Measurements from ENCODE around the gene ZRANB3. TPM values are rescaled to one million over a fixed set of nuclear protein-coding genes. Genes with fewer than 3 reads are reported as not detected.

Gene ZRANB3
- total RNA-seq, result 3.7 TPM
- long read RNA-seq, partial matches to known transcripts, result 0 of 8 reads
- long read RNA-seq, other reads (novel, unspliced or antisense), result 8 of 8 reads

- peak; percentile 95 for DNase-seq
- no peak for TF ChIP-seq CTCF (IDR thresholded peaks at IDR 0.05)
- Histone ChIP-seq H3K4me1 (peaks cover 22% of the 10 kb centered on the region), H3K4me3 (peak within 1 kb of the TSS; percentile 93), H3K27me3 (ENCODE audit: low read depth) (no peaks in the 10 kb centered on the region), H3K27ac (peak within 1 kb of the TSS; percentile 93), H3K36me3 (no peaks in the 10 kb centered on the region), H3K9me3 (no peaks in the 10 kb centered on the region)
- peak; percentile 93 to 94 for ATAC-seq
- intact Hi-C loops (cut with DNase I), result no loop called here
These were observed at the start of gene ZRANB3 for GRCh38 chr2:135530313-135531230. Gene ZRANB3, minus strand, starts transcription at chr2:135531218.

GRCh38 chr2:135573620-135574019, 42.6 kb upstream of the ZRANB3 start:
- peaks cover 9% of the 10 kb centered on the region for H3K36me3 ChIP-seq
- no peaks in the 10 kb centered on the region for H3K4me1 ChIP-seq
- ATAC-seq (no peak), DNase-seq (no peak)
- H3K9me3 ChIP-seq, result no peaks in the 10 kb centered on the region
- no peak overlapping the region for H3K4me3 ChIP-seq
- no peak overlapping the region for H3K27ac ChIP-seq
- H3K27me3 ChIP-seq (ENCODE audit: low read depth), result no peaks in the 10 kb centered on the region
- intact Hi-C loops (cut with DNase I), result no loop called here
- no peak for TF ChIP-seq CTCF (IDR thresholded peaks at IDR 0.05)

GRCh38 chr2:135570884-135571283, 39.9 kb upstream of the ZRANB3 start:
- intact Hi-C loops (cut with DNase I), result no loop called here
- Histone ChIP-seq H3K4me3 (no peak overlapping the region), H3K4me1 (no peaks in the 10 kb centered on the region), H3K9me3 (no peaks in the 10 kb centered on the region), H3K27me3 (ENCODE audit: low read depth) (no peaks in the 10 kb centered on the region), H3K36me3 (peaks cover 9% of the 10 kb centered on the region), H3K27ac (no peak overlapping the region)
- no peak for TF ChIP-seq CTCF (IDR thresholded peaks at IDR 0.05)
- DNase-seq (no peak), ATAC-seq (no peak)

GRCh38 chr2:135563793-135564192, 32.8 kb upstream of the ZRANB3 start:
- H3K36me3 ChIP-seq, result no peaks in the 10 kb centered on the region

GRCh38 chr2:135561925-135562324, 30.9 kb upstream of the ZRANB3 start:
- ATAC-seq, result no peak
- no peaks in the 10 kb centered on the region for H3K4me1 ChIP-seq
- TF ChIP-seq CTCF (IDR thresholded peaks at IDR 0.05), result no peak
- no peaks in the 10 kb centered on the region for H3K27me3 ChIP-seq (ENCODE audit: low read depth)
- no peaks in the 10 kb centered on the region for H3K9me3 ChIP-seq
- no peaks in the 10 kb centered on the region for H3K36me3 ChIP-seq
- no peak overlapping the region for H3K4me3 ChIP-seq
- DNase-seq, result no peak
- H3K27ac ChIP-seq, result no peak overlapping the region
- intact Hi-C loops (cut with DNase I), result no loop called here

More at GRCh38 chr2:135563793-135564192, 32.8 kb upstream of the ZRANB3 start:
- Histone ChIP-seq H3K9me3 (no peaks in the 10 kb centered on the region), H3K27ac (no peak overlapping the region), H3K4me3 (no peak overlapping the region), H3K4me1 (no peaks in the 10 kb centered on the region), H3K27me3 (ENCODE audit: low read depth) (no peaks in the 10 kb centered on the region)
- no peak for TF ChIP-seq CTCF (IDR thresholded peaks at IDR 0.05)
- intact Hi-C loops (cut with DNase I), result no loop called here
- ATAC-seq (no peak), DNase-seq (no peak)
